T47D (cell line): ENCODE results near the gene CDKL4.
"Not testable (repeated sequence)": the region's sequence is repeated elsewhere in the genome, so short reads cannot be mapped to it uniquely, and the experiment has no call there.

Experiments used
- DNase-seq, 2 experiments: peaks; one replicate each; pipeline versions ENCODE4 v3.0.0 to v3.0.0-alpha.2; 2011 to 2012; ENCODE audit warnings: low read depth in 1 of 2, low spot score in 1 of 2
- JUND ChIP-seq: IDR thresholded peaks from 2 replicates; pipeline ENCODE4 v1.6.1; 2012; ENCODE audit warnings: low read depth
- in situ Hi-C: cut with HindIII; loops from 2 replicates; pipeline ENCODE4 v1.10.0; 2016; ENCODE audit warnings: low sequenced_read_pairs, low pct_unique_long_range_greater_than_20kb

CDKL4 gene

DNA sequence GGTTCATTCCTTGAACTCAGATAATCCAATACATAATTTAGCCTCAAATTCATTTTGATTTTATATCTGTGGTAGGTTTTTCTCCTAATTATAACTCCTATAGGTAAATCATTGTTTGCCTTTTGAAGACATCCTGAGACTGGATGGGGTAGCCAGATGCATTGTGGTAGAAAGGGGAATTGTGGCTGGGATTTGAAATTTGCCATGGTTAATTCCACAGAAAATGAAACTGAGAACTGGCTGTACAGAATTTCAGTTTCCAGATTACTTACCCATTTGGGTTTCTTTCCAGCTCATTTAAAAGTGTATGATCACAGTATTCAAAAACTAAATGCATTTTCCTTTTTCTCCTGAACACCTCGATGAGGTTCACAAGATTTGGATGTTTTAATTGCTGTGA is 18.2 kb downstream of the CDKL4 start:
- in situ Hi-C loops, result no loop called here
- no peak for TF ChIP-seq JUND
- DNase-seq, result no peak

DNA sequence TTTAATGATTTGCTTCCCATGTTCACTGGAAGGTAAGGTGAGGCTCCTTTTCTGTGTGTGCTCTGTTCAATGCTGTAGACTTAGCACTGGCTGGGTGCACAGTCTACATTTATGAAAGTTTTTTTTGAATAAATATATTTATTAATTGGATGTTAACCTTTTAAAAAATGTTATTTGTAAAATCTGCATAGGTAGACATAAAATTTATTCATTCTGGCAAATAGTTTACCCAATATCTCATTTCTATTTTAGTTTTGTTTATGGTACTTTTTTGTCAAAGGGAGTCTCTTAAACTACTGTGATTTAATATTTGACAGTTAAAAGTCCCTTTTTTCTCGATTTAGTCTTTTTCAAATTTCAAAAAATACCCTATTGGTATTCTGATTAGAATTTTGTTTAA is 19.9 kb downstream of the CDKL4 start:
- in situ Hi-C loops, result no loop called here
- DNase-seq, result no peak
- no peak for TF ChIP-seq JUND

DNA sequence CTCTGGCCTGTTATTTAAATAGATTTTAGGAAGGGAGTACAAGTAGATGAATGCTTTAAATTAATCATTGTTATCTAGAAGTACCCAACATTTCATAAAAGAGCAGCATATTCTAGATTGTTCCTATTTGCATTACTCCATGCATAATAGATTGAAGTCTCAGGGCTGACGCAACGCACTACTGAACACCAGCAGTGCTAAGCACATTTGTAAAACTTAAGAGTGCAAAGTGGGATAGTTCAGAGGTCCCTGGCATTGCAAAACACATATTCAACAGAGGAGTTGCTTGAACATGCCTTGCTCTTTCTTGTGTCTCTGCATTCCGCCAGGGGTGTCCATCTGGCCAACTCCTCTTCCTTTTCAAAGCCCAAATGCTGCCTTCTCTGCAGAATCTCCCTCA is 22.3 kb downstream of the CDKL4 start:
- in situ Hi-C loops, result no loop called here
- no peak for TF ChIP-seq JUND

DNA sequence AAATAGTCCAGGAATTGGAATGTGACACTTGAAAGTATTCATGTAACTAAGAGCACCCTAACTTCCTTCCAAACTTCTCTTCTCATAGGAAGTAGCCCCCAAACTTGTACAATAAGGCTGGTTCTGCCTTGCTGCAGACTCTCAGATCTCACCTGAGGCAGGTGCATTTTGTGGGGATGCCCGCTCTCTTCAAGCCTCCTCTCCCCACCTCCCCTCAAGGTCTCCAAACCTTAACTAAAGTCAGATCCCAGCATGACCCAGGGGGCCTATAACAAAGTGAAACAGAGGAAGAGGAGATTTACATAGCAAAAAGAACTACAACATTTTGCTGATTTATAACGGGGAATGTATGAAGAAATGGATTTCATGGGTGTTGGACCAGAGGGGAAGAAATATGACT is 23.6 kb downstream of the CDKL4 start:
- in situ Hi-C loops, result no loop called here
- TF ChIP-seq JUND, result no peak
- DNase-seq, result no peak

More for the DNA sequence above, 22.3 kb downstream of the CDKL4 start:
- no peak for DNase-seq

DNA sequence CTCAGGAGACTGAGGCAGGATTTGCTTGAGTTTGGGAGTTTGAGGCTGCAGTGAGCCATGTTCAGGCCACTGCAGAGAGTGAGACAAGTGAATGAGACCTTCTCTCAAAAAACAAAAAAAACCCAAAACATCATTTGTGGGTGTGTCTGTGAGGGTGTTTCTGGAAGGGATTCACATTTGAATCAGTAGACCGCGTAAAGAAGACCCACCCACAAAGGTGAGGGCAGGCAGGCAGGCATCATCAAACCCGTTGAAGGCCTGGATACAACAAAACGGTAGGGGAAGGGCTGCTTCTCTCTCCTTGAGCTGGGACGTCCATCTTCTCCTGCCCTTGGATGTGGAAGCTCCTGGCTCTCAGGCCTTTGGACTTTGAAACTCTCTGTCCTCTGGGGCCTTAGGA is 25.4 kb downstream of the CDKL4 start:
- in situ Hi-C loops, result no loop called here
- TF ChIP-seq JUND, result no peak
- no peak for DNase-seq

DNA sequence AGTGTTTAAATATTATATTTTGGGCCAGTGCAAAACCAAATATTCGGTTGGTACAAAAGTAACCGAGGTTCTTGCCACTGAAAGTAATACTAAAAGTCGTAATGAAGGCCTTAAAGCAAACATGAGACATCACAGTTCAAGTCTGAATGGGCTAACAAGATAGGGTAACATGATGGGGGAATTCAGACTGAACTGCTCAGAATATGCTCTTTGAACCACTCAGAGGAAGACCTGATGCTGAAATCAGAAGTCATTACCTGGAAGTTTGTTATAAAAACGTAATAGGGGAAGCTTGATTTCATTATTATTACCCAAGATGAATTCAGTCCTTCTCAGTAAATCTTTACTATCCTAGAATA is 26.6 kb downstream of the CDKL4 start:
- in situ Hi-C loops, result no loop called here
- no peak for TF ChIP-seq JUND
- DNase-seq, result no peak

DNA sequence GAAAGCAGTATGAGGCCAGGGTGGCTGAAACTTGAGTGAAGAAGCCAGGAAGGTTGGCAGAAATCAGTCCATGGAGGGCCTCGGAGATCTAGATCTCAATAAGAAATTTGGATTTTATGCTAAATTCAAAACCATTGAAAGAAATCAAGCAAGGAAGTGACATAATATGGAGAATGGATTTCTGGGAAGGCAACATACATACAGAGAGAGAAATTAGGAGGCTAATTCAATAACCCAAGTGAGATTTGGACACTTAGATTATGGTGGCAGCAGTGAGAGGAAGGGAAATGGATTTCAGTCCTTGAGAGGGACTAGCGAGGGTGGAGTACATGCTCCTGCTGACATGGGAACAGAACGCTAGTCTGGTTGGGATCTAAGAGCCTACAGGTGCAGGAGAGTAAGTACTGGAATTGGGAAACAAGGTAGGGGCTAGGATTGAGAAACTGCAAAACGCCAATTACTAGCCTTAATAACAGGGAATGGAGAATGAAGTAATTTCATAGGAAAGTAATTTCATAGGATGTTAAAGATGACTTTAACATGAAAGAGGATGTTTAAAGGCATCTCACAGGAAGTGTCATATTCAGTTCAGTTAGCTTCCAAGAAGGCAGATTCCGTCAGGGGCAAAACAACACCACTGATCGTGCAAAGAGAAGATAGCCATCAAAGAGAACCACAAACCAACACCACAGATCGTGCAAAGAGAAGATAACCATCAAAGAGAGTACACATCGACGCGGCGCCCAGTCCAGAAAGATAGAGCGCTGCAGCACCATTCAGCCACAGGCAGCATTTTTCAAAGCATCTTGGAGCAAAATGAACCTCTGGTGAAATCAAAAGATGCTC is 27.2 kb downstream of the CDKL4 start:
- DNase-seq, result peak in 1 of 2 experiments; percentile 7
- no peak for TF ChIP-seq JUND
- in situ Hi-C loops, result no loop called here

DNA sequence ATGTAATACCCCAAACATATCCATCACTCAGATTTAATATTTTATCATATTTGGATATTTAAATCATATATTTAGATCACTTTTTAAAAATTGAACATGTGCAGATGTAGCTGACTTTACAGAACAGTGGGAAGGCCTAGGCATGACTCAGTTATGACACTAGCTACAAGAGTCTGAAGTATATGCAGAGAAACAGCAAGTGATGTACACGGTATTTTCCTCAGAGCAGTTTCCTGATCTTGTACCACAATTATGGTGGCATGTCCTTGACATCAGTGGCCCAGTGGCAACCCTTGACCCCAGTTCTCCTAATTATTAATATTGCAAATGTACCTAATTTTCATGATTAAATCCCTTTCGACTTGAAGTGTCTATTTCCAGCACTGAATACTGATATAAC is 28.2 kb downstream of the CDKL4 start:
- TF ChIP-seq JUND, result no peak
- no peak for DNase-seq
- in situ Hi-C loops, result no loop called here

DNA sequence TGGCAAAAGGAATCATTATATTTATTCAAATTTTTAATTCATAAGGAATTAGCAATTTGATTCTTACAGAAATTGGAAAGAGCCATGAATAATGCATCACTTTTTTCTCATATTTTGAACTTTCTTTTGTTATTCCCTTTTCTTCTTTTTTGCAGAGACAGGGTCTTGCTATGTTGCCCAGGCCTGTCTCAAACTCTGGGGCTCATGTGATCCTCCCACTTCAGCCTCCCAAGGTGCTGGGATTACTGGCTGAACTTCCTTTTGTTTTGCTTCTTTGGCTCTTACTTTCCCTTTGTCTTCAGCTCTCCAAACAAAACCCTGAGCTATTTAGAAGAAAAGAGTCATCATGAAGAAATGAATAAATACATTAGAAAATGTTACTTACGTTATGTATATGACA is 30.8 kb downstream of the CDKL4 start:
- DNase-seq, result no peak
- TF ChIP-seq JUND, result no peak
- in situ Hi-C loops, result no loop called here

DNA sequence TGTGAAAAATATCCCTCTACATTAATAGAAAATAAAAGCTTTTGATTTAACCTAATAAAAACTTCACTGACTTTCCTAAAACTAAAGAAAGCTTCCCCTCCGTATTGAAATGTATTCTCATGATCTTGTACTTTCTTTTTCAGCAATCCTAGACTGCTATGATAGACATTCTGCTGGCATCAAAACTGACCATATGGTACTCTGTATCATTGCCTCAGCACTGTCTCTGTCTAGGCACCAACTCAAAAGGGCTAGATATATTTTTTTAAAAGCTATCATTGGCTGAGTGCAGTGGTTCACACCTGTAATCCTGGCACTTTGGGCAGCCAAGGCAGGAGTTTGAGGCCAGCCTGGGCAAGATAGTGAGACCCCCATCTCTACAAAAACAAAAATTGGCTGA is 32.9 kb downstream of the CDKL4 start:
- in situ Hi-C loops, result no loop called here
- DNase-seq, result no peak
- no peak for TF ChIP-seq JUND

DNA sequence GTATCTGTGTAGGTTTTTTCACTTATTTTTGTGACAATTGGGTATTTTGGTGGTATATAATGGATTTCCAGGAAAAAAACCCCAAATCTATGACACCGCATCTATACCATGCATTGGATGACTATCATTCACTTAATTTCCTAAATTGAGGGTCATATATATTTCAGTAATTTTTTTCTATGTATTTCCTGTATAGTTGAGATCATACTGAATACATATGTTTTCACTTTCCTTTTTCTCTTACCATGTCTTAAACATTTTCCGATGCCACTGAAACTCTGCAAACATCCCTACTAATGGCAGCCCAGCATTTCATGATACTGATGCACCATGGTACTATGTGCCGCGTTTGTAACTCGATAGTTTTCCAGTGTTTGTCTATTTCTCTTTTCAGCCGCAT is 40.4 kb downstream of the CDKL4 start:
- in situ Hi-C loops, result no loop called here
- TF ChIP-seq JUND, result no peak
- no peak for DNase-seq

DNA sequence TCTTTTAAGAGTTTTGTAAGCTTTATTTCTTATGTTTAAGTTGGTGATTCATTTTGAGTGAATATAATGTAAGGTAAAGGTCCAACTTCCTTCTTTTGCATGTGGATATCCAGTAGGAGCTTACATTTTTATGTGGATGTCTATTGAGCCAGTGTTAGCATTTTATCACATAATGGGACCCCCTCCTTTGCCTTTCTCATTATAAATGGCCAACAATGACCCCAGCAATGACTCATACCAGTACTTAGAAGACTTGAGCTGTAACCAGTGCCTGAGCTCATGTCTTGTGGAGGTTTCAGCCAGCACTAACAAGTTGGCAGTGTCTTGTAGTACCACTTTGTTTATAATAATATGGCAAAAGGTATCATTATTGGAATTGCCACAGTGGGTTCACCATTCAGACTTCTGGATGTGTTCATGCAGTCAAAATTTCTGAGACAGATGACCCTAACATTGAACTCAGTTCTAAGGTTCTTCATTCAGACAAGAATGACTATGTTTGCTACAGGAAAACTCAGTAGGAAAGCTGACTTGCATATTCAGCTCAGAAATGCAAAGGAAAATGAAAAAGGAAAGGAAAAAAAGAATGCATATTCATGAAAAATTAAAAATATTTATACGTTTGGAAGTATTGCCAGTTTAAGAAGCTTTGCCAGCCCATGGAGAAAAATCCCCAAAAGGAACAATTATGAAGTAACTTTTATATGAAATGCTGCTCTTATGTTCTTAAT is 41.0 kb downstream of the CDKL4 start:
- in situ Hi-C loops, result no loop called here
- no peak for DNase-seq
- TF ChIP-seq JUND, result no peak

DNA sequence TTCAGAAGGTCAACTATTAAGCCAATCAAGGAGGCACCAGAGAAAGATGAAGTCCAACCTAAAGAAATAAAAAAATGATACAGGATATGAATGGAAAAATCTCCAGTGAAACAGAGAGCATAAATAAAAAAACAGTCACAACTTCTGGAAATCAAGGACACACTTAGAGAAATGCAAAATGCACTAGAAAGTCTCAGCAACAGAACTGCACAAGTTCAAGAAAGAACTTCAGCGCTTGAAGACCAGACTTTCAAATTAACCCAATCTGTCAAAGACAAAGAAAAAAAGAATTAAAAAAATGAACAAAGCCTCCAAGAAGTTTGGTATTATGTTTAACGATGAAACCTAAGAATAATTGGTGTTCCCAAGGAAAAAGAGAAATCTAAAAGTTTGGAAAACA is 46.8 kb downstream of the CDKL4 start:
- DNase-seq, in situ Hi-C loops: not testable (repeated sequence)
